ENCODE data around the gene RELN. TPM values are rescaled to one million over a fixed set of nuclear protein-coding genes. Genes with fewer than 3 reads are reported as not detected.
"Not testable (repeated sequence)": the region's sequence is repeated elsewhere in the genome, so short reads cannot be mapped to it uniquely, and the experiment has no call there.

RELN gene
- total RNA-seq, 4 donors from 2014 or later = 2.5 to 10.1 (median 6.5) TPM

GRCh38 chr7:103905997-103906396, 83.5 kb downstream of the RELN start:
- DNase-seq (ENCODE audit: extremely low spot score) = no peak
- 66% methylated on average over 2 of the region's 2 CpGs for WGBS
- no peak overlapping the region for H3K27ac ChIP-seq (replicated peaks in 1 of 4)
- H3K27me3 ChIP-seq = no peaks in the 10 kb centered on the region
- H3K36me3 ChIP-seq = no peaks in the 10 kb centered on the region
- H3K4me1 ChIP-seq = no peaks in the 10 kb centered on the region
- H3K9me3 ChIP-seq = no peaks in the 10 kb centered on the region
- intact Hi-C loops (cut with DNase I) = no loop called here
- H3K4me3 ChIP-seq = no peak overlapping the region
- TF ChIP-seq POLR2AphosphoS5 (IDR thresholded peaks at IDR 0.05) = no peak
- TF ChIP-seq POLR2A (IDR thresholded peaks at IDR 0.05; ENCODE audit: low read depth) = no peak
- no peak for TF ChIP-seq CTCF (IDR thresholded peaks at IDR 0.05)
- no peak for TF ChIP-seq EP300 (IDR thresholded peaks at IDR 0.05)

- H3K27me3 ChIP-seq = no peaks in the 10 kb centered on the region
- intact Hi-C loops (cut with DNase I) = no loop called here
- H3K9me3 ChIP-seq = no peaks in the 10 kb centered on the region
- H3K27ac ChIP-seq (replicated peaks in 1 of 4) = no peak overlapping the region
- no peaks in the 10 kb centered on the region for H3K36me3 ChIP-seq
- no peak for TF ChIP-seq POLR2AphosphoS5 (IDR thresholded peaks at IDR 0.05)
- no peak for TF ChIP-seq EP300 (IDR thresholded peaks at IDR 0.05)
- no peak for TF ChIP-seq POLR2A (IDR thresholded peaks at IDR 0.05; ENCODE audit: low read depth)
- no peak for TF ChIP-seq CTCF (IDR thresholded peaks at IDR 0.05)
- no peaks in the 10 kb centered on the region for H3K4me1 ChIP-seq
- H3K4me3 ChIP-seq = no peak overlapping the region
- no peak for DNase-seq (ENCODE audit: extremely low spot score)
- WGBS = 15% methylated on average over 3 of the region's 3 CpGs
Measured at GRCh38 chr7:103902917-103903316, 86.5 kb downstream of the RELN start.

GRCh38 chr7:103896826-103897225, 92.6 kb downstream of the RELN start:
- intact Hi-C loops (cut with DNase I); H3K9me3 ChIP-seq; H3K27ac ChIP-seq (replicated peaks in 1 of 4); H3K4me3 ChIP-seq; H3K27me3 ChIP-seq; DNase-seq (ENCODE audit: extremely low spot score); H3K36me3 ChIP-seq; H3K4me1 ChIP-seq: not testable (repeated sequence)
- 89% methylated on average over 4 of the region's 4 CpGs for WGBS

- intact Hi-C loops (cut with DNase I) = no loop called here
- TF ChIP-seq CTCF (IDR thresholded peaks at IDR 0.05) = no peak
- no peak for TF ChIP-seq EP300 (IDR thresholded peaks at IDR 0.05)
- no peak for TF ChIP-seq POLR2A (IDR thresholded peaks at IDR 0.05; ENCODE audit: low read depth)
- Histone ChIP-seq H3K4me3 (no peak overlapping the region), H3K27ac (replicated peaks in 1 of 4) (no peak overlapping the region), H3K4me1 (no peaks in the 10 kb centered on the region), H3K27me3 (no peaks in the 10 kb centered on the region), H3K9me3 (no peaks in the 10 kb centered on the region), H3K36me3 (no peaks in the 10 kb centered on the region)
- WGBS = 63% methylated on average over 10 of the region's 10 CpGs
- DNase-seq (ENCODE audit: extremely low spot score) = no peak
Measured at GRCh38 chr7:103894656-103895596, 94.5 kb downstream of the RELN start.

- Histone ChIP-seq H3K4me3 (no peak overlapping the region), H3K27ac (replicated peaks in 1 of 4) (no peak overlapping the region), H3K9me3 (no peaks in the 10 kb centered on the region), H3K36me3 (no peaks in the 10 kb centered on the region), H3K27me3 (no peaks in the 10 kb centered on the region), H3K4me1 (no peaks in the 10 kb centered on the region)
- TF ChIP-seq POLR2A (IDR thresholded peaks at IDR 0.05; ENCODE audit: low read depth) (no peak), CTCF (IDR thresholded peaks at IDR 0.05) (no peak), POLR2AphosphoS5 (IDR thresholded peaks at IDR 0.05) (no peak), EP300 (IDR thresholded peaks at IDR 0.05) (no peak)
- no peak for DNase-seq (ENCODE audit: extremely low spot score)
- intact Hi-C loops (cut with DNase I) = no loop called here
- WGBS = 85% methylated on average over 2 of the region's 2 CpGs
Measured at GRCh38 chr7:103893350-103893749, 96.1 kb downstream of the RELN start.
